Inflammatory macrophage (primary cell): ENCODE measurements around the gene HMX1.

ENCODE experiments used
- DNase-seq, 2 donors: peaks; one replicate each; pipeline ENCODE4 v3.0.0-alpha.2; 2020 to 2022

HMX1 gene

GRCh38 chr4:8909548-8909947 lies 37.9 kb upstream of the HMX1 start:
- no peak for DNase-seq

DNA sequence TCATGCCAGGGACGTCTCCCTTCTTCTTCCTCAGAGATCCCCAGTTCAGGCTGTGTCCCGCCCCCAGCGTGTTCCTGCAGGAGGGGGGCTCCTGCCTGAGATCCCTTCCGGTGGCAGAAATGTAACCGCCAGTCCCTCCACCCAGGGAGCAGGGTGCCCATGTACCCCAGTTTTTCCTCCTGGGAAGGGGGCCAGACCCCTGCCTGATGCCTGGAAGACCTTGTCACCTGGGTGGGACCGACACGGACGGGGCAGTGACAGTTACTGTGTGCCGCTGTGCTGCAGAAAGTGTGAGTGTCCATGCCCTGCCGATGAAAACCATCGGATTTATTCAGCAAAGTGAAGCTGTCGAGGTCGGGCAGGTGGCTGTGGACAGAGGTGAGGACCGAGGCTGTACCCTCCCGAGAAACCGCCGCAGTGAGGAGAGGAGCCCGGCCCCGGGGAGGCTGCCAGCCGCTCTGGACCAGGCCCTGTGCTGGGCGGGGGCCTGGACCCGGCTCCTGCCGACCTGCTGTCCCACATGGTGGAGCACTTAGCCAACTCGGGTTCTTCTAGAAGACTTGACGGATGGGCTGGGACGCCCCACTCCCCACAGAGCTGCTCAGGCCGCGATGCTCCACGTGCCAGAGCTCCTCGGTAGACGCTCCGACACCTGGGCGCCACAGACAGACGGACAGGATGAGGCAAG lies 36.7 kb upstream of the HMX1 start:
- no peak for DNase-seq

GRCh38 chr4:8907596-8908205 lies 36.1 kb upstream of the HMX1 start:
- DNase-seq, result no peak

GRCh38 chr4:8906991-8907595 lies 35.5 kb upstream of the HMX1 start:
- no peak for DNase-seq

DNA sequence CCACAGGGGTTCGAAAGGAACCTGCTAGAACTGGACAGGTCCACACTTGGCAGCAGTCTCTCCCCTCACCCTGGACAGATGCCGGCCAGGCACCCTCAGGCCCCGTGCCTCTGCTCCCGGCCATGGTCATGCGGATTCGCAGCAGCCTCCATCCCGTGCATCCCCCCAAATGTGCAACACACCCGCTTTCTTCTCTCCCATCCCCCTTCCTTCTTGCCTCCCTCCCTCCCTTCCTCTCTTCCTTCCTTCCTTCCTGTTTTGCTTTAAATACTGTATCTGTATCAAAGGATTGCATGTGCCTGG lies 35.0 kb upstream of the HMX1 start:
- DNase-seq, result no peak

GRCh38 chr4:8905773-8906667 lies 34.4 kb upstream of the HMX1 start:
- no peak for DNase-seq

GRCh38 chr4:8905226-8905772 lies 33.7 kb upstream of the HMX1 start:
- DNase-seq, result no peak

- DNase-seq, result no peak
Measured at GRCh38 chr4:8904666-8905065, 33.0 kb upstream of the HMX1 start.

DNA sequence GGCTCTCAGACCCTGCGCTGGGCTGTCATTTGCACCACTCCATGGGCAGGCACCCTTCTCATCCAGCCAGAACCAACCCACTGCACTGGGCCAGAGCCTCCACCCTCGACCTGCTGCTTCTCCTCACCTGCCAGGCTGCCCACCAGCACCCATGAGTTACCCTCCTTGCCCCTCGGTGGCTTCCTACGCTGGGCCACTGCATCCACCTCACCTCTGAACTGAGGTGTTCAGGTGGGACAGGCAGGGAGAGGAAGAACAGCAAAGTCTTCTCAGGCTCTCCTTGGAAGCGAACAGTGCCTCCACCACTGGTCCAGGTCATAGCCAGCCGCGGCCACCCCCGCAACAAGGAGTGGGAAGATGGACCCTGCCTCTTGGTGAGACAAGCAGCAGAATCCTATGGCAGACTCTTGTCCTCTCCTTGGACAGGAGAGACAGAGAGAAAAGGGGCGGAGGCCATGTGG lies 32.4 kb upstream of the HMX1 start:
- DNase-seq, result no peak

DNA sequence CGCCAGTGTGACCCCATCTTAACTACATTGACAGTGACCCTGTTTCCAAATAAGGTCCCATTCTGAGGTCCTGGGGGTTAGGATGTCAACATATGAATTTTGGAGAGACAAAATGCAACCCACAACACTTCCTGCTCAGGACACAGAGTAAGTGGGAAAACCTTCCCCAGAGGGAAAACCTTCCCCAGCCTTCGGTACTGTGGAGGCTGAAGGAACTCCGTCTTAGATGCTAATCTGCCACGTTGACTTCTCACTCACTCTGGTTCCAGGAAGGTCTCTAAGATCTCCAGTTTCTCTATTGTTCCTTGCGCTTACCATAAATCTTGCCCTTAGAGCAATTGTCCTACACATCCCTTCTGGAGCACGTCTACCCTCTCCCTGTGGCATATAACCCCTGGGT lies 29.7 kb upstream of the HMX1 start:
- DNase-seq, result no peak

- no peak for DNase-seq
Measured at GRCh38 chr4:8900588-8900987, 28.9 kb upstream of the HMX1 start.

DNA sequence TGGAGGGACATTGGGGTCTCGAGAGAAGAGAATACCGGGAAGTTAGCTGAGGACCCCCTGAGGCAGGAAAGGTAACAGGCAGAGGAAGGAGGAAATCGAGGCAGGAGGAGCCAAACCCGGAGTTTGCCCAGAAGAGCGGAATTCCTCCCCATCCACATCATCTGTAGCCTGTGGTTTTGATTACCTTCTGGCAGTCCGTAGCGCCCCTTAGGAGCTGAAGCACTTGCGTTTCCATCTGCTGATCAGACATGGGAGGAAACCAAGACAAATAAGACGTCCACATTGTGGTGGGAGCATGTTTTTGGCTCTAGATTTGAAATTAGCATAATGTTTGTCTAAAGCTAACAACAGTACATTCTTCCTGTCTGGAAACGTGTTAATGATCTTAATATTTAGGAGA lies 26.8 kb upstream of the HMX1 start:
- no peak for DNase-seq

DNA sequence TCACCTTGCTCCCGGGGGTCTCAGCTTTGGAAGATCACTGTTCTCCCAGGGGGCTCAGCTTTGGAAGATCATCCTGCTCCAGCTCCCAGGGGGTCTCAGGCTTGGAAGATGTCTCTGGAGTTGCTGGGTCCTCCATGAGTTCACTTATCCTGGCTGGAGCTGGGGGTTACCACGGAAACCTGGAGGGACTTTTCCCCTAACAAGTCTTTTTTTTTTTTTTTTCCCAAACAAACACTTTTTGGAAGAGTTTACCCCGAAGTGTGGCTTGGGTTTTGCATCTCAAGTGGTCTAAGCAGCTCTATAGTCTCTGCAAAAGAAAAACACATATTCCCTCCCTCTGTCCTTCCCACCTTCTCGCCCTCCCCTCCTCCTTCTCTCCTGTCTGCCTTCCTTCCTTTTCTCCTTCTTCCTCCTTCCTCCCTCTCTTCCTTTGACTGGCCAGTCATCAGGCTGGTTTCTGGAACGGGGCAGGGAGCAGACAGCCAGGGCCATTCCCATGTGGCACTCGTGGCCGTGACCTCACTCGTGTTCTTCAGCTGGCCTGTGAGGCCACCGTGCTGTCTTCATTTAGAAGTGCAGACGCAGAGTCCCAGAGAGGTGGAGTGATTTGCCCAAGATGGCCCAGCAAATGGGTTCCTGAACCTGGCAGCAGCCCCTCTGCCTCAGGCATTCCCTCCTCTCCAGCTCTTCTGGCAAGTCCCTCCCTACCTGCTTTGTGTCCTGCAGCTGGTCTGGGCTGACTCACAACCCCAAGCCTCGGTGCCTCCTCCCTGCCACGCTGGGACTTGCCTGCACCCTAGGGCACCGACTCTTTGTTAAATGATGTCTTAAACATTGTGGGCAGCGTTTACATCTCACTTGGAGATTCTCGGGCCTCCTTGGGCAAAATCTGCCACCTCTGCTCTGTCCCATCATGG lies 25.9 kb upstream of the HMX1 start:
- DNase-seq, result no peak

DNA sequence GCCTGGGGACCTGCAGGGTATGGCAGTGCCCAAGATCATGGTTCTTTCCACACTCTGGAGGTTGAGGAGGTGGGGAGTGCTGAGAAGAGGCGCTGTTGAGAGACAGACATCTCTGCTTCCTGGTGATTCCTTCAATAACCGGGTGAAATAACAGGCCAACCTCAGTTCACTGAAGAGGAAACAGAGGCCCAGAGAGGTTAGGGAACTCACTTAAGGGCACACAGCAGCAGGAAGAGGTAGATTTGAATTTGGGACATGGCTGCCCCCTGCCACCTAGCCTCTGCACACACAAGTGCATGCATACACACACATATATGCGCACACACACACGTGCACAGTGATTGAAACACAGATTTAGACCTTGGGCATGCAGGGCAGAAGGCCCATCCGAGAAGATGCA lies 24.9 kb upstream of the HMX1 start:
- no peak for DNase-seq

DNA sequence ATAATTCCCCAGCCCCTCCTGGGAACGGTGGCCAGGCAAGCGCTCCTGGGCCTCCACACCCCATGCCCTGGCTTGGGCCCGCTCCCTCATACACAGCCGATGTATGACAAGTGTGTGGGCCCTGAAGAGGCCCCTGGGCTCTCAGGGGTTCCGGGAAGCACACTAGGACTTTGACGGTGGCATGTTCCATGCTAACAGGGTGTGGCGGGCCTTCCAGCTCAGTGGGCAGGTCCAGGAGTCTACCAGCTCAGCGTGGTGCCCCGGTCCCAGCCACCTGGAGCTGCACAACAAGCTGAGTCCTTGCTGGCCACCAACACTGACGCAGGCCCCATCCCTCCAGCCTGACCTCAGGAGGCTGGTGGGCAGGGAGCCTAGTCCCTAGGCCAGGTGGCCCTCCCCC lies 24.4 kb upstream of the HMX1 start:
- no peak for DNase-seq

- DNase-seq, result no peak
Measured at GRCh38 chr4:8895295-8895694, 23.7 kb upstream of the HMX1 start.

DNA sequence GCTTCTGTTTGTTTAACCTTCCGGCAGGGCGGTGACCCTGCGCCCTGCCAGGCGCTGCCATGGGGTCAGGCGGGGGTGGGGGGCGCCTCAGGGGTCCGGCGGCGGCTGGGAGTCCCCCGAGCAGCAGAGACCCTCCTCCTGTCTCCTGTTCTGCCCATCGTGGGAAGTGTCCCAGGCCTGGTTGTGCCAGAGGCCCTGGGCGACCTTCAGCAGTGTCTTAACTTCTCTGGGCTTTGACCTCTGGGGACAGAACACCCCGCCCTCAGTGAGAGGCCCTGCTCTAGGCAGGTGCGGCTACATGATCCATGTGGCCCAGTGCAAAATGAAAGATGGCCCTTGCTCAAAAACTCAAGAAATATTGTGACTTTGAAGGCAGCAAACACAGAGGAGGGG lies 22.8 kb upstream of the HMX1 start:
- no peak for DNase-seq

DNA sequence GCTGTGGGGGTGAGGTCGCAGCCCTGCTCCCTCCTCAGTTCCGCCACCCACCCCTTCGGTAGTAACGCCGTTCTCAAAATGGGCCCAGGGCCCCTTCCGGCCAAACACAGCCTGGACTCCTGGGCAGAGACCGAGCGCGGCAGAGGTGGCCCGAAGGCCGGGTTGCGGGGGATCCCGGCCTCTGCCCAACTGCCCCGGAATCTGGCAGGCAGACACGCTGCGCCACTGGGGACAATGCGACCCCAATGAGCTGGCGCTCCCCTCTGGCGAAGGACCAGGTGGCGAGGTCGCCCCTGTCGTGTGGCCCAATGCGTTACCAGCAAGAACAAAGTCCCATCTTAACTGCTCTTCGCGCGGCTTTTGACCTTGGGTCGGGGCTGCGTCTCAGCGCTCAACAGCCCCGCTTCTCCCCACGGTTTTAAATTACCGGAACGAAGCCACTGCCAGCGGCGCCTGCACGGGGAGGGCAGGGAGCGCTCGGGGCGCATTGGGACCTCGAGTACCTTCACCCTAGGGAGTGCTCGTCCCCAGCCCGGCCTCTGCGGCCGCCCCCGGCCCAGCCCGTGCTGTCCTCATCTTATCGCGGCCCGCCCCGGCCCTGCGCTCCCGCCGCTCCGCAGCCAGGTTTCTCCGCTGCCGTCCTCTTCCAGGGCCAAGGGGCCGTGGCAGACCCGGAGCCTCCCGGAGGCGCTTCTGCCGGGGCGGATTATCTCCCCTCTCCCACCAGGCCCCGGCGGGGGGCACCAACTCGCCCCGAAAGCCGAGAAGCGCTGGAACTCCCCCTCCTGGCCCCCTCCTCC lies 22.2 kb upstream of the HMX1 start:
- no peak for DNase-seq

- no peak for DNase-seq
Measured at GRCh38 chr4:8893227-8893623, 21.6 kb upstream of the HMX1 start.

DNA sequence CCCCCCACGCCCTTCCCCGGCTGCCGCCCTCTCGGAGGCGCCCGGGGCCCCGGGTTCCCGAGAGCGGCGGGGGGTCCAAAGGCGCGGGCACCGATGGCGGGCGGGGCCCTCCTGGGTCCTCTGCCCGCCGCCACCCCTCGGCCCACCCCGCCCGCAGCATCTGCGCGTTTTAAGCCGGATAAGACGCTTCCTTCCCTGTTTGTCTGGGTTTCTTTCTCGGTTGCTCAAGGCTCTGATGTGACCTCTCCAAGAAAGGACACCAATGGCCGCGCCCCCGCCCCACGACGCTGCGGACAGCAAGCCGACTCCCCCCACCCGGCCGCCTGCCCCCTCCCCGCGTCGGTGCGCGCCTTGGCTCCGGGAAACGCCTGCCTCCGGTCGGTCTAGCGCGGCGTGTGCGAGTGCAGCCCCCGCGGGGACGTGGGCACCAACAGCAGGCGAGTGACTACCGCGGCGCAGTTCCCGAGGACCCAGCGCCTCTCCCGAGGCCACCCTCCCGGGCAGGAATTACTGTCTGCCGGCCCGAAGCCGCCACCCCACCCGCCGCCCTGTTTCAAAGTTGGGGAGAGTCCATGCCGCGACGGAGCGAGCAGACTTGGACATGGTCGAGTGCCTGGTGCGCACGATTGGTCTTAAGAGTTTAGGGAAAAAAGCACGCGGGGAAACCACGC lies 21.1 kb upstream of the HMX1 start:
- DNase-seq, result no peak
